CD14-positive monocyte (primary cell): Measurements from ENCODE around the gene KRTAP10-3. TPM values are rescaled to one million over a fixed set of nuclear protein-coding genes. Genes with fewer than 3 reads are reported as not detected.

Experiments
- DNase-seq, 3 donors: peaks; one replicate each; pipeline ENCODE4 v3.0.0-alpha.2; 2011 to 2022
- H2AFZ ChIP-seq: 2 replicates; pipeline ENCODE4 v1.6.0; 2012; ENCODE audit warnings: mild to moderate bottlenecking, low read depth, low read length, inconsistent platforms; ENCODE audit not compliant: insufficient read depth, poor library complexity, severe bottlenecking
- H3K27ac ChIP-seq, 2 donors: 1 replicate in 1 of 2; 2 replicates in 1 of 2; pipeline ENCODE4 v1.5.1; 2012 to 2013; ENCODE audit warnings: low read length in 2 of 2, control low read depth in 1 of 2, inconsistent platforms in 1 of 2, low read depth in 1 of 2, mild to moderate bottlenecking in 1 of 2
- H3K27me3 ChIP-seq, 2 donors: one replicate each; pipeline versions ENCODE4 v1.6.0 to v1.6.1; 2011 to 2013; ENCODE audit warnings: low read length in 2 of 2; ENCODE audit not compliant: control insufficient read depth in 2 of 2, insufficient read depth in 2 of 2
- H3K36me3 ChIP-seq, 2 donors: replicated peaks in 1 of 2; 1 replicate in 1 of 2; 2 replicates in 1 of 2; pipeline versions ENCODE4 v1.5.1 to v1.6.1; 2012 to 2013; ENCODE audit warnings: low read length in 2 of 2, control low read depth in 1 of 2, inconsistent platforms in 1 of 2, mild to moderate bottlenecking in 1 of 2; ENCODE audit not compliant: insufficient read depth in 2 of 2, control insufficient read depth in 1 of 2
- H3K4me1 ChIP-seq, 2 donors: 1 replicate in 1 of 2; 2 replicates in 1 of 2; pipeline versions ENCODE4 v1.5.1 to v1.6.1; 2012 to 2013; ENCODE audit warnings: low read length in 2 of 2, control low read depth in 1 of 2, inconsistent platforms in 1 of 2, mild to moderate bottlenecking in 1 of 2, moderate library complexity in 1 of 2; ENCODE audit not compliant: insufficient read depth in 2 of 2, control insufficient read depth in 1 of 2
- H3K4me2 ChIP-seq: replicated peaks from 2 replicates; pipeline ENCODE3; 2012; ENCODE audit warnings: low read length, moderate library complexity, mild to moderate bottlenecking; ENCODE audit not compliant: poor library complexity, severe bottlenecking; ENCODE audit errors: extremely low read depth
- H3K4me3 ChIP-seq, 3 experiments: fragments of 200-600 bp in 1 of 3; sonication (generic) in 1 of 3; replicated peaks in 1 of 3; 1 replicate in 2 of 3; 2 replicates in 1 of 3; pipeline ENCODE4 v1.5.1; 2011 to 2013; ENCODE audit warnings: low read length in 3 of 3, mild to moderate bottlenecking in 3 of 3, control low read depth in 2 of 3, low read depth in 2 of 3, inconsistent platforms in 1 of 3, moderate library complexity in 1 of 3
- H3K79me2 ChIP-seq: 2 replicates; pipeline ENCODE4 v1.6.0; 2012; ENCODE audit warnings: mild to moderate bottlenecking, control low read depth, inconsistent platforms, low read length, moderate library complexity; ENCODE audit not compliant: insufficient read depth
- H3K9ac ChIP-seq: 2 replicates; pipeline ENCODE4 v1.6.0; 2017; ENCODE audit warnings: low read length, mild to moderate bottlenecking; ENCODE audit not compliant: insufficient read depth, poor library complexity, severe bottlenecking
- H3K9me3 ChIP-seq, 2 donors: replicated peaks in 1 of 2; 1 replicate in 1 of 2; 2 replicates in 1 of 2; pipeline versions ENCODE4 v1.5.1 to v1.6.1; 2012 to 2013; ENCODE audit warnings: low read length in 2 of 2, control low read depth in 1 of 2; ENCODE audit not compliant: control insufficient read depth in 1 of 2, insufficient read depth in 1 of 2
- H4K20me1 ChIP-seq: 2 replicates; pipeline ENCODE4 v1.6.0; 2012; ENCODE audit warnings: mild to moderate bottlenecking, low read length, control low read depth, moderate library complexity; ENCODE audit not compliant: insufficient read depth
- H3K27ac Mint-ChIP-seq, 7 donors: one replicate each; pipeline ENCODE4 v1.8.0; 2020; ENCODE audit warnings: mild to moderate bottlenecking in 7 of 7, mixed read lengths in 7 of 7, moderate library complexity in 6 of 7, inconsistent platforms in 2 of 7
- H3K27me3 Mint-ChIP-seq, 3 donors: one replicate each; pipeline ENCODE4 v1.8.0; 2021 to 2022; ENCODE audit warnings: low read depth in 3 of 3, mild to moderate bottlenecking in 3 of 3, mixed read lengths in 3 of 3, moderate library complexity in 3 of 3, inconsistent platforms in 1 of 3
- H3K36me3 Mint-ChIP-seq, 2 donors: one replicate each; pipeline ENCODE4 v1.8.0; 2020; ENCODE audit warnings: mixed read lengths in 2 of 2, inconsistent platforms in 1 of 2, mild to moderate bottlenecking in 1 of 2
- H3K4me1 Mint-ChIP-seq: one replicate; pipeline ENCODE4 v1.8.0; 2020; ENCODE audit warnings: mild to moderate bottlenecking, mixed read lengths
- H3K4me3 Mint-ChIP-seq, 2 donors: one replicate each; pipeline ENCODE4 v1.8.0; 2020; ENCODE audit warnings: mild to moderate bottlenecking in 2 of 2, mixed read lengths in 2 of 2, moderate library complexity in 1 of 2
- H3K9me3 Mint-ChIP-seq, 7 donors: one replicate each; pipeline ENCODE4 v1.8.0; 2020 to 2022; ENCODE audit warnings: mixed read lengths in 7 of 7, mild to moderate bottlenecking in 6 of 7, moderate library complexity in 6 of 7, inconsistent platforms in 2 of 7
- CTCF ChIP-seq: fragments of 200-600 bp; IDR thresholded peaks from one replicate; pipeline ENCODE4 v1.8.0; 2022; ENCODE audit warnings: antibody characterized with exemption, mild to moderate bottlenecking
- WGBS: methylation state at CpG from one replicate; pipeline ENCODE4 v1.1.5; 2013; ENCODE audit warnings: missing lambda C conversion rate; ENCODE audit not compliant: insufficient coverage; 5-methylcytosine and 5-hydroxymethylcytosine counted together
- intact Hi-C, 2 donors: fragments of 100-400 bp; cut with micrococcal nuclease; formaldehyde crosslinking; loops; one replicate each; pipeline versions ENCODE4 v1.15.0 to v1.15.1; 2023
- polyA plus RNA-seq, 3 donors: library from polyadenylated mRNA; depleted of rRNA in 1 of 3; unstranded in 2 of 3; stranded (reverse) in 1 of 3; fragments of 300-500 nt in 2 of 3; fragments of >200 nt in 1 of 3; fragmentation: Illumina TruSeq in 2 of 3; gene quantifications; 1 replicate in 2 of 3; 2 replicates in 1 of 3; pipeline ENCODE4 v1.2.3, GENCODE V29; 2012 to 2021

The KRTAP10-3 gene
- polyA plus RNA-seq, 3 donors = not detected

- H3K4me2 ChIP-seq = no peak overlapping the region
- H4K20me1 ChIP-seq = no peaks in the 10 kb centered on the region
- no peak overlapping the region for H3K9ac ChIP-seq
- no peak overlapping the region for H3K27ac ChIP-seq
- intact Hi-C loops = no loop called here
- no peak overlapping the region for H2AFZ ChIP-seq
- no peak for DNase-seq
- H3K4me3 Mint-ChIP-seq = no peak overlapping the region
- H3K4me1 Mint-ChIP-seq = no peaks in the 10 kb centered on the region
- H3K9me3 ChIP-seq = no peaks in the 10 kb centered on the region
- peaks cover 1 to 15% (median 9%) of the 10 kb centered on the region in 3 donors for H3K27me3 Mint-ChIP-seq
- no peak for TF ChIP-seq CTCF
- H3K4me3 ChIP-seq = no peak overlapping the region
- WGBS = 88% methylated on average over 22 of the region's 23 CpGs
- no peaks in the 10 kb centered on the region for H3K36me3 Mint-ChIP-seq
- no peak overlapping the region for H3K27ac Mint-ChIP-seq
- H3K79me2 ChIP-seq = no peaks in the 10 kb centered on the region
- no peaks in the 10 kb centered on the region for H3K4me1 ChIP-seq
- no peaks in the 10 kb centered on the region for H3K27me3 ChIP-seq
- H3K9me3 Mint-ChIP-seq = peaks cover 0 to 4% (median 0%) of the 10 kb centered on the region in 7 donors
- no peaks in the 10 kb centered on the region for H3K36me3 ChIP-seq
Measured at GRCh38 chr21:44530903-44531605, 27.5 kb downstream of the KRTAP10-3 start.

- H3K27ac Mint-ChIP-seq = peak overlapping the region in 1 of 7 donors; percentile 31
Measured at GRCh38 chr21:44530221-44530902, 28.2 kb downstream of the KRTAP10-3 start.

More at GRCh38 chr21:44530221-44530902, 28.2 kb downstream of the KRTAP10-3 start:
- no peak overlapping the region for H2AFZ ChIP-seq
- H4K20me1 ChIP-seq = no peaks in the 10 kb centered on the region
- peak overlapping the region; percentile 8 for H3K9ac ChIP-seq
- H3K36me3 ChIP-seq = no peaks in the 10 kb centered on the region
- peaks cover 0 to 6% (median 0%) of the 10 kb centered on the region in 7 donors for H3K9me3 Mint-ChIP-seq
- intact Hi-C loops = no loop called here
- WGBS = 93% methylated on average over 7 of the region's 7 CpGs
- H3K27ac ChIP-seq = no peak overlapping the region
- no peak for DNase-seq
- H3K27me3 Mint-ChIP-seq = peaks cover 1 to 10% (median 9%) of the 10 kb centered on the region in 3 donors
- H3K9me3 ChIP-seq = no peaks in the 10 kb centered on the region
- no peak overlapping the region for H3K4me2 ChIP-seq
- no peak overlapping the region for H3K4me3 Mint-ChIP-seq
- no peaks in the 10 kb centered on the region for H3K4me1 ChIP-seq
- no peak for TF ChIP-seq CTCF
- no peaks in the 10 kb centered on the region for H3K4me1 Mint-ChIP-seq
- no peaks in the 10 kb centered on the region for H3K36me3 Mint-ChIP-seq
- no peaks in the 10 kb centered on the region for H3K27me3 ChIP-seq
- no peak overlapping the region for H3K4me3 ChIP-seq
- H3K79me2 ChIP-seq = no peaks in the 10 kb centered on the region
